GM23338 (cell line): ENCODE results near the gene ROBO1. TPM values are rescaled to one million over a fixed set of nuclear protein-coding genes. Genes with fewer than 3 reads are reported as not detected.

Experiments used
- ATAC-seq: fragments of 200-7000 bp; cut with Tn5 transposase; 3 replicates; pipeline ENCODE4 v1.9.1; 2020
- DNase-seq: peaks from one replicate; pipeline ENCODE4 v3.0.0-alpha.2; 2015; ENCODE audit warnings: low spot score
- H2AFZ ChIP-seq: fragments of 200-600 bp; sonication (generic); 2 replicates; pipeline ENCODE4 v1.8.0; 2016; ENCODE audit warnings: antibody characterized with exemption, mild to moderate bottlenecking, moderate library complexity
- H3F3A ChIP-seq: fragments of 200-600 bp; sonication (generic); replicated peaks from 2 replicates; pipeline ENCODE4 v1.8.0; 2017; ENCODE audit warnings: antibody characterized with exemption, mixed run types, low read depth
- H3K27ac ChIP-seq: fragments of 200-600 bp; sonication (generic); 2 replicates; pipeline ENCODE4 v1.6.1; 2016; ENCODE audit warnings: low read depth
- H3K27me3 ChIP-seq: fragments of 200-600 bp; sonication (generic); 2 replicates; pipeline ENCODE4 v1.8.0; 2016; ENCODE audit warnings: mild to moderate bottlenecking, mixed run types, moderate library complexity; ENCODE audit not compliant: insufficient read depth
- H3K36me3 ChIP-seq: fragments of 200-600 bp; sonication (generic); 2 replicates; pipeline ENCODE4 v1.8.0; 2016; ENCODE audit warnings: mild to moderate bottlenecking; ENCODE audit not compliant: insufficient read depth
- H3K4me1 ChIP-seq: fragments of 200-600 bp; sonication (generic); 2 replicates; pipeline ENCODE4 v1.8.0; 2016; ENCODE audit warnings: mild to moderate bottlenecking, moderate library complexity; ENCODE audit not compliant: insufficient read depth
- H3K4me2 ChIP-seq: fragments of 200-600 bp; sonication (generic); 2 replicates; pipeline ENCODE4 v1.7.1; 2017; ENCODE audit warnings: mixed run types
- H3K4me3 ChIP-seq: fragments of 200-600 bp; sonication (generic); 2 replicates; pipeline ENCODE4 v1.6.1; 2016; ENCODE audit warnings: mixed run types
- H3K79me2 ChIP-seq: fragments of 200-600 bp; sonication (generic); replicated peaks from 2 replicates; pipeline ENCODE4 v1.8.0; 2017; ENCODE audit warnings: mild to moderate bottlenecking; ENCODE audit not compliant: insufficient read depth
- H3K9me2 ChIP-seq: fragments of 200-600 bp; sonication (generic); 2 replicates; pipeline ENCODE4 v1.8.0; 2017; ENCODE audit not compliant: insufficient read depth
- H4K20me1 ChIP-seq: fragments of 200-600 bp; sonication (generic); replicated peaks from 2 replicates; pipeline ENCODE4 v1.8.0; 2017; ENCODE audit warnings: mild to moderate bottlenecking; ENCODE audit not compliant: insufficient read depth
- H3K27ac Mint-ChIP-seq: 2 replicates; pipeline ENCODE4 v1.8.0; 2020; ENCODE audit warnings: inconsistent platforms, mild to moderate bottlenecking, moderate library complexity, mixed read lengths
- H3K27me3 Mint-ChIP-seq: 3 replicates; pipeline ENCODE4 v1.8.0; 2022; ENCODE audit warnings: low read depth, mild to moderate bottlenecking, moderate library complexity, mixed read lengths, inconsistent platforms; ENCODE audit not compliant: insufficient read depth, poor library complexity
- H3K36me3 Mint-ChIP-seq: 3 replicates; pipeline ENCODE4 v1.8.0; 2021; ENCODE audit warnings: low read depth, mild to moderate bottlenecking, inconsistent platforms, moderate library complexity, mixed read lengths
- H3K4me1 Mint-ChIP-seq: 3 replicates; pipeline ENCODE4 v1.8.0; 2020; ENCODE audit warnings: mild to moderate bottlenecking, inconsistent platforms, mixed read lengths
- H3K4me3 Mint-ChIP-seq: 3 replicates; pipeline ENCODE4 v1.8.0; 2021; ENCODE audit warnings: moderate library complexity, mild to moderate bottlenecking, inconsistent platforms, mixed read lengths
- H3K9me3 Mint-ChIP-seq: 3 replicates; pipeline ENCODE4 v1.8.0; 2020; ENCODE audit warnings: moderate library complexity, mild to moderate bottlenecking, inconsistent platforms, mixed read lengths
- CREB1 ChIP-seq: fragments of 250-450 bp; sonication (Bioruptor Pico); IDR thresholded peaks from 2 replicates; pipeline ENCODE4 v1.5.0; 2020; ENCODE audit warnings: low read depth, mild to moderate bottlenecking, moderate library complexity
- EZH2 ChIP-seq: fragments of 200-600 bp; sonication (generic); IDR thresholded peaks from one replicate; pipeline ENCODE4 v1.8.0; 2017; ENCODE audit warnings: antibody characterized with exemption, mild to moderate bottlenecking, low read depth; ENCODE audit not compliant: unreplicated experiment
- EZH2phosphoT487 ChIP-seq: fragments of 200-600 bp; sonication (generic); IDR thresholded peaks from one replicate; pipeline ENCODE4 v1.8.1; 2018; ENCODE audit warnings: antibody characterized with exemption; ENCODE audit not compliant: unreplicated experiment
- JUNB ChIP-seq: IDR thresholded peaks from one replicate; pipeline ENCODE4 v1.6.1; 2016; ENCODE audit warnings: antibody characterized with exemption; ENCODE audit not compliant: unreplicated experiment
- NANOG ChIP-seq: IDR thresholded peaks from 2 replicates; pipeline ENCODE4 v1.6.1; 2016; ENCODE audit warnings: antibody characterized with exemption, borderline replicate concordance
- POLR2AphosphoS5 ChIP-seq: IDR thresholded peaks from 2 replicates; pipeline ENCODE4 v1.6.1; 2016; ENCODE audit warnings: antibody characterized with exemption, low read depth
- STAT1 ChIP-seq: IDR thresholded peaks from one replicate; pipeline ENCODE4 v1.6.1; 2016; ENCODE audit warnings: antibody characterized with exemption; ENCODE audit not compliant: unreplicated experiment
- ZNF114 ChIP-seq: fragments of 250-450 bp; sonication (Bioruptor Pico); IDR thresholded peaks from 2 replicates; pipeline ENCODE4 v1.5.0; 2020; ENCODE audit warnings: mild to moderate bottlenecking, moderate library complexity
- ZNF331 ChIP-seq: fragments of 250-450 bp; sonication (Bioruptor Pico); IDR thresholded peaks from 2 replicates; pipeline ENCODE4 v1.5.0; 2020; ENCODE audit warnings: low read depth, mild to moderate bottlenecking, moderate library complexity
- polyA plus RNA-seq: library from polyadenylated mRNA; unstranded; fragments of >200 nt; fragmentation: Nextera tagmentation; extraction: Ambion mirVana; gene quantifications from 2 replicates; pipeline ENCODE4 v1.2.1, GENCODE V29; 2016
- total RNA-seq: library from RNA; depleted of rRNA; stranded (reverse); fragments of >200 nt; shearing (Covaris generic); gene quantifications from 2 replicates; pipeline ENCODE4 v1.2.3, GENCODE V29; 2014
- TF ChIP-seq, protein P1 (sequence below), 2 experiments: fragments of 200-600 bp in 1 of 2; sonication (generic) in 1 of 2; conservative IDR thresholded peaks; 2 replicates each; pipeline versions ENCODE4 v1.5.1 to v1.6.1; 2016 to 2017; ENCODE audit warnings: antibody characterized with exemption in 2 of 2, low read depth in 2 of 2, mild to moderate bottlenecking in 2 of 2, moderate library complexity in 1 of 2
- TF ChIP-seq, protein P2 (sequence below): IDR thresholded peaks from 2 replicates; pipeline ENCODE4 v1.6.1; 2016; ENCODE audit warnings: antibody characterized with exemption
- TF ChIP-seq, protein P3 (sequence below): IDR thresholded peaks from one replicate; pipeline ENCODE4 v1.6.1; 2018; ENCODE audit warnings: antibody characterized with exemption; ENCODE audit not compliant: unreplicated experiment
- TF ChIP-seq, protein P4 (sequence below): fragments of 250-450 bp; sonication (Bioruptor Pico); IDR thresholded peaks from 2 replicates; pipeline ENCODE4 v1.5.0; 2020; ENCODE audit warnings: mild to moderate bottlenecking, moderate library complexity

ROBO1 gene
- total and polyA plus RNA-seq, 2 experiments from 2014 or later: 19.2 to 78.3 TPM

DNA sequence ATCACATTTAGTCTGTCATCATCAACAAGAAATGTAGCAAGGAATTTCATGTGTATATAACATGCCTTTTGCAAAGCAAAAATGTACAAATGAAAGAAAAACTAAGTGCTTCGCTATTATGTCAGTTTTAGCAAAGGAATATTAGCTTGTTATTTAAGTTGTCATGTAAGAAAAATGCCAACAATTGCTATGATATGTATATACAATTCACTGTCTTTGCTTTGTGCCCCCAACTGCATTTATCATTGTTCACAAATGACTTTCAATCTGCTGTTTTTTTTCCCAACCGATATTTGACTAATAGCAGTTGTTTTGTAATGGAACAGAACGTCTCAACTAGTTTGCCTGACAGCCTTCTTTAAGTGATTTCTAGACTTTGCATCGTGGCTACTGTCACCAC lies 207.1 kb downstream of the ROBO1 start:
- Mint-ChIP-seq H3K27me3 (no peaks in the 10 kb centered on the region), H3K4me1 (no peaks in the 10 kb centered on the region), H3K36me3 (no peaks in the 10 kb centered on the region), H3K4me3 (no peak overlapping the region), H3K27ac (no peak overlapping the region), H3K9me3 (no peaks in the 10 kb centered on the region)
- TF ChIP-seq NANOG: no peak
- no peak for TF ChIP-seq POLR2AphosphoS5
- TF ChIP-seq STAT1: no peak
- TF ChIP-seq, protein P1, sequence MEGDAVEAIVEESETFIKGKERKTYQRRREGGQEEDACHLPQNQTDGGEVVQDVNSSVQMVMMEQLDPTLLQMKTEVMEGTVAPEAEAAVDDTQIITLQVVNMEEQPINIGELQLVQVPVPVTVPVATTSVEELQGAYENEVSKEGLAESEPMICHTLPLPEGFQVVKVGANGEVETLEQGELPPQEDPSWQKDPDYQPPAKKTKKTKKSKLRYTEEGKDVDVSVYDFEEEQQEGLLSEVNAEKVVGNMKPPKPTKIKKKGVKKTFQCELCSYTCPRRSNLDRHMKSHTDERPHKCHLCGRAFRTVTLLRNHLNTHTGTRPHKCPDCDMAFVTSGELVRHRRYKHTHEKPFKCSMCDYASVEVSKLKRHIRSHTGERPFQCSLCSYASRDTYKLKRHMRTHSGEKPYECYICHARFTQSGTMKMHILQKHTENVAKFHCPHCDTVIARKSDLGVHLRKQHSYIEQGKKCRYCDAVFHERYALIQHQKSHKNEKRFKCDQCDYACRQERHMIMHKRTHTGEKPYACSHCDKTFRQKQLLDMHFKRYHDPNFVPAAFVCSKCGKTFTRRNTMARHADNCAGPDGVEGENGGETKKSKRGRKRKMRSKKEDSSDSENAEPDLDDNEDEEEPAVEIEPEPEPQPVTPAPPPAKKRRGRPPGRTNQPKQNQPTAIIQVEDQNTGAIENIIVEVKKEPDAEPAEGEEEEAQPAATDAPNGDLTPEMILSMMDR (conservative IDR thresholded peaks at IDR 0.05; ENCODE audit: low read depth in 2 of 2): no peak
- TF ChIP-seq, protein P2, sequence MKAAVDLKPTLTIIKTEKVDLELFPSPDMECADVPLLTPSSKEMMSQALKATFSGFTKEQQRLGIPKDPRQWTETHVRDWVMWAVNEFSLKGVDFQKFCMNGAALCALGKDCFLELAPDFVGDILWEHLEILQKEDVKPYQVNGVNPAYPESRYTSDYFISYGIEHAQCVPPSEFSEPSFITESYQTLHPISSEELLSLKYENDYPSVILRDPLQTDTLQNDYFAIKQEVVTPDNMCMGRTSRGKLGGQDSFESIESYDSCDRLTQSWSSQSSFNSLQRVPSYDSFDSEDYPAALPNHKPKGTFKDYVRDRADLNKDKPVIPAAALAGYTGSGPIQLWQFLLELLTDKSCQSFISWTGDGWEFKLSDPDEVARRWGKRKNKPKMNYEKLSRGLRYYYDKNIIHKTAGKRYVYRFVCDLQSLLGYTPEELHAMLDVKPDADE: no peak
- no peak for TF ChIP-seq ZNF331
- TF ChIP-seq, protein P3, sequence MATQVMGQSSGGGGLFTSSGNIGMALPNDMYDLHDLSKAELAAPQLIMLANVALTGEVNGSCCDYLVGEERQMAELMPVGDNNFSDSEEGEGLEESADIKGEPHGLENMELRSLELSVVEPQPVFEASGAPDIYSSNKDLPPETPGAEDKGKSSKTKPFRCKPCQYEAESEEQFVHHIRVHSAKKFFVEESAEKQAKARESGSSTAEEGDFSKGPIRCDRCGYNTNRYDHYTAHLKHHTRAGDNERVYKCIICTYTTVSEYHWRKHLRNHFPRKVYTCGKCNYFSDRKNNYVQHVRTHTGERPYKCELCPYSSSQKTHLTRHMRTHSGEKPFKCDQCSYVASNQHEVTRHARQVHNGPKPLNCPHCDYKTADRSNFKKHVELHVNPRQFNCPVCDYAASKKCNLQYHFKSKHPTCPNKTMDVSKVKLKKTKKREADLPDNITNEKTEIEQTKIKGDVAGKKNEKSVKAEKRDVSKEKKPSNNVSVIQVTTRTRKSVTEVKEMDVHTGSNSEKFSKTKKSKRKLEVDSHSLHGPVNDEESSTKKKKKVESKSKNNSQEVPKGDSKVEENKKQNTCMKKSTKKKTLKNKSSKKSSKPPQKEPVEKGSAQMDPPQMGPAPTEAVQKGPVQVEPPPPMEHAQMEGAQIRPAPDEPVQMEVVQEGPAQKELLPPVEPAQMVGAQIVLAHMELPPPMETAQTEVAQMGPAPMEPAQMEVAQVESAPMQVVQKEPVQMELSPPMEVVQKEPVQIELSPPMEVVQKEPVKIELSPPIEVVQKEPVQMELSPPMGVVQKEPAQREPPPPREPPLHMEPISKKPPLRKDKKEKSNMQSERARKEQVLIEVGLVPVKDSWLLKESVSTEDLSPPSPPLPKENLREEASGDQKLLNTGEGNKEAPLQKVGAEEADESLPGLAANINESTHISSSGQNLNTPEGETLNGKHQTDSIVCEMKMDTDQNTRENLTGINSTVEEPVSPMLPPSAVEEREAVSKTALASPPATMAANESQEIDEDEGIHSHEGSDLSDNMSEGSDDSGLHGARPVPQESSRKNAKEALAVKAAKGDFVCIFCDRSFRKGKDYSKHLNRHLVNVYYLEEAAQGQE: no peak
- no peak for TF ChIP-seq EZH2phosphoT487
- TF ChIP-seq, protein P4, sequence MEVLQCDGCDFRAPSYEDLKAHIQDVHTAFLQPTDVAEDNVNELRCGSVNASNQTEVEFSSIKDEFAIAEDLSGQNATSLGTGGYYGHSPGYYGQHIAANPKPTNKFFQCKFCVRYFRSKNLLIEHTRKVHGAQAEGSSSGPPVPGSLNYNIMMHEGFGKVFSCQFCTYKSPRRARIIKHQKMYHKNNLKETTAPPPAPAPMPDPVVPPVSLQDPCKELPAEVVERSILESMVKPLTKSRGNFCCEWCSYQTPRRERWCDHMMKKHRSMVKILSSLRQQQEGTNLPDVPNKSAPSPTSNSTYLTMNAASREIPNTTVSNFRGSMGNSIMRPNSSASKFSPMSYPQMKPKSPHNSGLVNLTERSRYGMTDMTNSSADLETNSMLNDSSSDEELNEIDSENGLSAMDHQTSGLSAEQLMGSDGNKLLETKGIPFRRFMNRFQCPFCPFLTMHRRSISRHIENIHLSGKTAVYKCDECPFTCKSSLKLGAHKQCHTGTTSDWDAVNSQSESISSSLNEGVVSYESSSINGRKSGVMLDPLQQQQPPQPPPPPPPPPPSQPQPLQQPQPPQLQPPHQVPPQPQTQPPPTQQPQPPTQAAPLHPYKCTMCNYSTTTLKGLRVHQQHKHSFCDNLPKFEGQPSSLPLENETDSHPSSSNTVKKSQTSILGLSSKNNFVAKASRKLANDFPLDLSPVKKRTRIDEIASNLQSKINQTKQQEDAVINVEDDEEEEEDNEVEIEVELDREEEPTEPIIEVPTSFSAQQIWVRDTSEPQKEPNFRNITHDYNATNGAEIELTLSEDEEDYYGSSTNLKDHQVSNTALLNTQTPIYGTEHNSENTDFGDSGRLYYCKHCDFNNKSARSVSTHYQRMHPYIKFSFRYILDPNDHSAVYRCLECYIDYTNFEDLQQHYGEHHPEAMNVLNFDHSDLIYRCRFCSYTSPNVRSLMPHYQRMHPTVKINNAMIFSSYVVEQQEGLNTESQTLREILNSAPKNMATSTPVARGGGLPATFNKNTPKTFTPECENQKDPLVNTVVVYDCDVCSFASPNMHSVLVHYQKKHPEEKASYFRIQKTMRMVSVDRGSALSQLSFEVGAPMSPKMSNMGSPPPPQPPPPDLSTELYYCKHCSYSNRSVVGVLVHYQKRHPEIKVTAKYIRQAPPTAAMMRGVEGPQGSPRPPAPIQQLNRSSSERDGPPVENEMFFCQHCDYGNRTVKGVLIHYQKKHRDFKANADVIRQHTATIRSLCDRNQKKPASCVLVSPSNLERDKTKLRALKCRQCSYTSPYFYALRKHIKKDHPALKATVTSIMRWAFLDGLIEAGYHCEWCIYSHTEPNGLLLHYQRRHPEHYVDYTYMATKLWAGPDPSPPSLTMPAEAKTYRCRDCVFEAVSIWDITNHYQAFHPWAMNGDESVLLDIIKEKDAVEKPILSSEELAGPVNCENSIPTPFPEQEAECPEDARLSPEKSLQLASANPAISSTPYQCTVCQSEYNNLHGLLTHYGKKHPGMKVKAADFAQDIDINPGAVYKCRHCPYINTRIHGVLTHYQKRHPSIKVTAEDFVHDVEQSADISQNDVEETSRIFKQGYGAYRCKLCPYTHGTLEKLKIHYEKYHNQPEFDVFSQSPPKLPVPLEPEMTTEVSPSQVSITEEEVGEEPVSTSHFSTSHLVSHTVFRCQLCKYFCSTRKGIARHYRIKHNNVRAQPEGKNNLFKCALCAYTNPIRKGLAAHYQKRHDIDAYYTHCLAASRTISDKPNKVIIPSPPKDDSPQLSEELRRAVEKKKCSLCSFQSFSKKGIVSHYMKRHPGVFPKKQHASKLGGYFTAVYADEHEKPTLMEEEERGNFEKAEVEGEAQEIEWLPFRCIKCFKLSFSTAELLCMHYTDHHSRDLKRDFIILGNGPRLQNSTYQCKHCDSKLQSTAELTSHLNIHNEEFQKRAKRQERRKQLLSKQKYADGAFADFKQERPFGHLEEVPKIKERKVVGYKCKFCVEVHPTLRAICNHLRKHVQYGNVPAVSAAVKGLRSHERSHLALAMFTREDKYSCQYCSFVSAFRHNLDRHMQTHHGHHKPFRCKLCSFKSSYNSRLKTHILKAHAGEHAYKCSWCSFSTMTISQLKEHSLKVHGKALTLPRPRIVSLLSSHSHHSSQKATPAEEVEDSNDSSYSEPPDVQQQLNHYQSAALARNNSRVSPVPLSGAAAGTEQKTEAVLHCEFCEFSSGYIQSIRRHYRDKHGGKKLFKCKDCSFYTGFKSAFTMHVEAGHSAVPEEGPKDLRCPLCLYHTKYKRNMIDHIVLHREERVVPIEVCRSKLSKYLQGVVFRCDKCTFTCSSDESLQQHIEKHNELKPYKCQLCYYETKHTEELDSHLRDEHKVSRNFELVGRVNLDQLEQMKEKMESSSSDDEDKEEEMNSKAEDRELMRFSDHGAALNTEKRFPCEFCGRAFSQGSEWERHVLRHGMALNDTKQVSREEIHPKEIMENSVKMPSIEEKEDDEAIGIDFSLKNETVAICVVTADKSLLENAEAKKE (CRISPR knock-in tag): no peak
- TF ChIP-seq ZNF114: no peak
- TF ChIP-seq CREB1 (CRISPR knock-in tag): no peak
- no peak for TF ChIP-seq JUNB
- no peak for TF ChIP-seq EZH2
- ATAC-seq: no peak
- no peaks in the 10 kb centered on the region for H3F3A ChIP-seq
- no peak overlapping the region for H3K4me2 ChIP-seq
- H3K79me2 ChIP-seq: no peaks in the 10 kb centered on the region
- no peaks in the 10 kb centered on the region for H3K36me3 ChIP-seq
- no peak overlapping the region for H3K4me3 ChIP-seq
- H4K20me1 ChIP-seq: no peaks in the 10 kb centered on the region
- DNase-seq: no peak
- no peaks in the 10 kb centered on the region for H3K4me1 ChIP-seq
- H3K27ac ChIP-seq: no peak overlapping the region
- no peak overlapping the region for H2AFZ ChIP-seq
- no peaks in the 10 kb centered on the region for H3K9me2 ChIP-seq
- no peaks in the 10 kb centered on the region for H3K27me3 ChIP-seq
